GM21367 (cell line): ENCODE measurements around the gene CNTNAP2.
"Not testable (repeated sequence)": the region's sequence is repeated elsewhere in the genome, so short reads cannot be mapped to it uniquely, and the experiment has no call there.

Experiments used
- ATAC-seq: cut with Tn5 transposase; IDR thresholded peaks from one replicate; pipeline ENCODE4 v1.9.1; 2021; ENCODE audit not compliant: unreplicated experiment

CNTNAP2 gene

GRCh38 chr7:148304083-148304335 is 2187.4 kb downstream of the CNTNAP2 start:
- no peak for ATAC-seq

DNA sequence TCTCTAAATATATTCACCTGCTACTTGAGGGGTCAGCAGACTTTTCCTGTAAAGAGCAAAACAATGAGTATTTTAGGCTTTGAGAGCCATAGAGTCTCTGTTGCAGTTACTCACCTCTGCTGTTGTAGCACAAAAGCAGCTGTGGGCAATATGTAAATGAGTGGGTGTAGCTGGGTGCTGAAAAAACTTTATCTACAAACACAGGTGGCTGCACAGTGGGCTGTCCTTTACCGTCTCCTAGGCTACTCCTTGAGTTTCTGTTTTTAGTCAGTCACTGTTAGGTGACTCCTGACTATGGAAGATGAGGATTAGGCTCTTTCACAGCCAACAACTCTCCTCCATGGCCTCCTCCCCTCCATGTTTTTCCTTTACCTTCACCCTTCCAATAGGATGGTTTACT is 2187.9 kb downstream of the CNTNAP2 start:
- ATAC-seq: peak; percentile 75

- peak; percentile 39 for ATAC-seq
These were observed 2190.2 kb downstream of the CNTNAP2 start for GRCh38 chr7:148306759-148307158.

GRCh38 chr7:148318102-148318811 is 2201.7 kb downstream of the CNTNAP2 start:
- no peak for ATAC-seq

- ATAC-seq: no peak
These were observed 2202.2 kb downstream of the CNTNAP2 start for GRCh38 chr7:148318838-148319237.

DNA sequence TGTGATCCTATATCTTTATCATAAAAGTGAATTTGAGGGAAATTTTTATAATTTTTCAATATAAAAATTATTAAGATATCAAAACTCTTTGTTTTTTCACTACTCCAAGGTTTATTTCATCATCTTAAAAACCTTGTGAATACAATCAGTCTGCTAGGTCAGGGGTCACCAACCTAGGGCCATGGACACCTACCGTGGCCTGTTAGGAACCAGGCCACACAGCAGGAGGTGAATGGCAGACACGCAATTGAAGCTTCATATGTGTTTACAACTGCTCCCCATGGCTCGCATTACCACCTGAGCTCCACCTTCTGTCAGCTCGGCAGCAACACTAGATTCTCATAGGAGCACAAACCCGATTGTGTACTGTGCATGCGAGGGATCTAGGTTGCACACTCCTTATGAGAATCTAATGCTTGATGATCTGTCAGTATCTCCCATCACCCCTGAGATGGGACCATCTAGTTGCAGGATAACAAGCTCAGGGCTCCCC is 2202.8 kb downstream of the CNTNAP2 start:
- no peak for ATAC-seq

GRCh38 chr7:148325208-148325607 is 2208.6 kb downstream of the CNTNAP2 start:
- no peak for ATAC-seq

GRCh38 chr7:148327379-148327778 is 2210.8 kb downstream of the CNTNAP2 start:
- no peak for ATAC-seq

DNA sequence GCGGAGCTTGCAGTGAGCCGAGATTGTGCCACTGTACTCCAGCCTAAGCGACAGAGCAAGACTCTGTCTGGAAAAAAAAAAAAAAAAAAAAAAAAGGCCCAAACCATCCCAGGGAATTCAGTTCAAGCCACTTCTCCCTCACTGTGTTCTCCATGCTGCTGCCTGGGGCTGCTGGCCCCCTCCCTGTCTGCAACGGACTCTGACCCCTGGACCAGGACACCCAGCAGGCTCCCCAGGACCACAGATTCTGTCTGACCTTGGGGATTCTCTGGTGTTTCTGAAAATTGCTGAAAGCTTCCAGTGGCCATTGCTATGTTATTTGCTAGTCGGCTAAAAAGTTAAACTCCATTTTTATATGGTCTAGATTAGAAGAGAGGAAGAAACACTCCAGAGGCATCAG is 2212.3 kb downstream of the CNTNAP2 start:
- no peak for ATAC-seq

GRCh38 chr7:148330124-148330818 is 2213.7 kb downstream of the CNTNAP2 start:
- no peak for ATAC-seq

DNA sequence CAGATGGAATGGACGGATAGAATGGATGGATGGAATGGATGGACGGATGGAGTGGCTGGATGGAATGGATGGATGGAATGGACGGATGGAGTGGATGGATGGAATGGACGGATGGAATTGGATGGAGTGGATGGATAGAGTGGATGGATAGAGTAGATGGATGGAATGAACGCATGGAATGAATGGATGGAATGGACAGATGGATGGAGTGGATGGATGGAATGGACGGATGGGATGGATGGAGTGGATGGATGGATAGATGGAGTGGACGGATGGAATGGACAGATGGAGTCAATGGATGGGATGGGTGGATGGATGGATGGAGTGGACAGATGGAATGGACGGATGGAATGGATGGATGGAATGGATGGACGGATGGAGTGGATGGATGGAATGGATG is 2214.2 kb downstream of the CNTNAP2 start:
- ATAC-seq: no peak

- ATAC-seq: not testable (repeated sequence)
These were observed 2214.9 kb downstream of the CNTNAP2 start for GRCh38 chr7:148331456-148331855.

- no peak for ATAC-seq
These were observed 2215.9 kb downstream of the CNTNAP2 start for GRCh38 chr7:148332191-148333186.

DNA sequence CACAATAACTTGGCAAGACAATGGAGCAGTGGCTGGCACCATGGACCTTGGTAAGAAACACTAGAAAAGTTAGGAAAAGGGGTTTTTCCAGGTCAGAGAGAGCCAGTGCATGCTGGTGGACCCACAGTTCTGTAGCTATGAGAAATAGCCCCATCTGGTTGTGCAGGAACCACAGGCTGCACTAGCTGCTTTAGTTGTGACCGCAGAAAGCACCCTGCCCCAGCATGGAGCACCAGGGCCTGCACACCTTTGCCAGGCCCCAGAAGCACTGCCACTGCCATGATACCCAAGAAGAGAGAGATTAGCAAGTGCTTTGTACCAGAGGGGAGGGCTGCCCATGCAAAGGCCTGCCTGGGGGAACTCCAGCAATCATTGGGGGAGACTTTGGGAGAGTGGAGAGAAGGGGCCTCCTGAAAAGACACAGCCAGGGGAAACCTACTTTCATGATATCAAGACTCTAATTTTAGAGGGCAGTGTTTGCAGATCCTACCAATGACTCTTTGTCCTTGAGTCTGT is 2217.9 kb downstream of the CNTNAP2 start:
- ATAC-seq: no peak

DNA sequence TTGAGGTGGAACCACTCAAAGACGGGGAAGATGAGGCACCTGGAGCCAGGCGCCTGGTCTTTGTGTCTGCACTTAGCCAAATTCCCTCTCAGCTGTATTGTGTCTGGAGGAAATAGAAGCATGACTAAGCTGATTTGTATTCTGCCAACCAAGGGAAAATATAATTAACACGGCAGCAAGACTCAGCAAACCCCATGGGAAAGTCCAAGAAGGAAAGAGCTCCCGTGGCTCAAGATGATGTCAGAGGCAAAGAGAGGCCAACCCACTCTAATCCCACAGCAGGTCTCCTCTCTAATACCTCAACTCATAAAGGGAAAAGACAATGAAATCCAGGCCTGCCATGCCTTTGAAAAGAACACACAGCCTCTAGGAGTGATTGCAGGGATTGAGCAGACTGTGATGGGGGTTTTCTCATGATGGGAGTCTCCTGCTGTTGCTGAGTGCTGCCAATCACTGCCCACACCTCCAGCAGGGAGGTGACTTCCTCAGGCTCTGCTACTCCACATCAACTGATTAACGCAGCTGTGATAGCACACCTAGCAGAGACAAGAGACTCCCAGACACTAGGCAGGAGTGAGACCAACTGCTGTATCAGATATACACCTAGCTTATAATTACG is 2218.5 kb downstream of the CNTNAP2 start:
- no peak for ATAC-seq

DNA sequence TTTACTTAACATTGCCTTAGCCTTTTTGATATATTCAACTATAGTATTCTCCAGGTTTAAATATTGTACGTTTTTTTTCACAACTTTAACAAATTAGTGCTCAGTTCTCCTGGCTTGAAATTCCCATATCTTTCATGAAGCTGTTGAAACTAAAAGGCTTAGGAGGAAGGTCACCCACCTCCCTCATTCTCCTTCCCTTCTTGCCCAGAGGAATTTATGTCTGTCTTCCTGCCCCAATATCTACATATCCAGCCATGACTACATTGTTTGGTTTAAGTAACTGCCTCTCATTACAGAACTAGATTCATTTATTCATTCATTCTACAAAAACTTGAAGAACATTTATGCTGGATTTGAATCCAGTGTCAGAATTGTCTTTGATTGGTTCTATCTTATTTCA is 2219.2 kb downstream of the CNTNAP2 start:
- ATAC-seq: no peak

DNA sequence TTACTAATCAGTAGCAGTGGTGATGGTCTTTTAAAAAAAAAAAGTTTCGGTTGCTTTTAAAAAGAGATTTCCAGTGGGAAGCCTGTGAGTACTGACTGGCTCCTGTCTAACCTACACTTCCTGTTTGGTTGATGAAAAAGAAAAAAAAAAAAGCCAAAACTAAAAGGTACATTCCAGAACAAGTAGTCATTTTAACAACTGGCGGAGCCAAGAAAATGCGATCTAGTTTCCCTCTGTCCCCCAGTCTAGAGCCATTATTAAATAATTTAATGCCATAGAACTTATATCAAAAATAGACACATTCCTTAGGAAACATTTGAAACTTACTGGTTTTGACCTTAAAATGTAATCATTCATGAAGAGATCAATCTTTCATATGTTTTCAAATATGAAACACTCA is 2219.8 kb downstream of the CNTNAP2 start:
- ATAC-seq: no peak

GRCh38 chr7:148337246-148337965 is 2220.8 kb downstream of the CNTNAP2 start:
- no peak for ATAC-seq

DNA sequence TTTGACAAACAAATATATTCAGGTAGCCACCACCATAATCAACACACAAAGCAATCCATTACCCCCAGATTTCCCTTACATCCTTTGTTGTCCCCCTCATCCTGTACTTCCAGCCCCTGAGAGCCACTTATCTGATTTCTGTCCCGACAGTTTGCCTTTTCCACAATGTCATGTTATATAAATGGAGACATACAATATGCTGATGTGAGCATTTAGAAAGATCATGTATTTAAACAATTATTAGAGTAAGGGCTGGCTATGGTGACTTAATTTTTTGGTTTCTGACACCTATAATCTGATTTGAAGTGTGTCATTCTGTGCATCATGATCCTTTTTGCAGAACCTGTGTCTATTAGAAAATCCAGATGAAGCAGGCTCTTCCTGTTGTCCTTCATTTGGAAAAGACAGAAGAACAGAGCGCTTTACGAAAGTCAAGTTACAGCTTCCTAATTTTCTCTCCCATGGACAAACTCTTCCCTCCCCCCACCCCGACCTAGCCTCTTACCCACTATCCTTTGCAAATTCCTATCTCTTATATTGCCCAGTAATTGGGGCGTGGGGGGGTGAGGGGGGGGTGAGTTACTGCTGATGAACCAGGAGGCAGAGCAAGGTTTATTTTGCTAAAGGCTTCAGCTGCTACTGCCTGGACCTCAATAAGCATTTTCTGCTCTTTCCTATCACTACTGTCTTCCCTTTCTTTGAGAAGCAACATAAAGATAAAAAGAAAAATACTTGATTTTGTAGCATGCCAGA is 2221.6 kb downstream of the CNTNAP2 start:
- ATAC-seq: no peak
